NCI-H69 (cell line): ENCODE data around the gene SLC7A4.

Experiments used
- DNase-seq: peaks from one replicate; lab custom pipeline; 2025; lab: John Stamatoyannopoulos, UW

The SLC7A4 gene

DNA sequence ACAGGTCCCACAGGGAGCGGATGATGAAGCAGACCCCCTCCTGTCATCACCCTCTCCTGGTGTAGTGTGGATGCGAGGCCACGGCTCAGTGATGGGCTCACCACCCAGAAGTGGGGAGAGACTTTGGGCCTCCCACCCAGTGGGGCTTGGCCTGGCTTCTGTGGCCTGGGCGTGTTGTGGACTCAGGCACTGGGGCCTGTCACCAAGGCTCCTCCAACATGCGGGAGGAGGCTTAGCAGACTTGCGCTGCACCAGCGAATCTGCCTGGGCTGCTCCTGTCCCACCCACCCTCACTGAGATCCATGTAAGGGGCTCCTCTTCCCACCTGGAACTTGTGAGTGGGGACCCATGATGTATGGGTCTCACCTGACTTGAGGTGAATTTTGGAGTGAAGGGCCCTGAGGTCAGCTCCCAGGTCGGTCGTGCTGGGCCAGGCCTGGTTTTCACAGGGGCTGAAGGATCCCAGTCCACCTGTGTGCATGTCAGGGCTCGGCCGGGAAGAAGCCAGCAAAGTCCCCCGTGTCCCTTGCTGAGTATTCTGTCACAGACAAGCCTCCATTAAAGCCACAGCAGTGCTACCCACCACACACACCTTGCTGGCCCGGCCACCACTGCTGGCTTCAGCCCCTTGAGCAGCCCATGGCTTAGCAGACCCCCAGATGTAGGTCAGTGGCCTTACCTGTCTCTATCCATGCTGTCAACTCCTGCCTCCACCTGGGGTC lies 34.7 kb downstream of the SLC7A4 start:
- DNase-seq, result no peak

DNA sequence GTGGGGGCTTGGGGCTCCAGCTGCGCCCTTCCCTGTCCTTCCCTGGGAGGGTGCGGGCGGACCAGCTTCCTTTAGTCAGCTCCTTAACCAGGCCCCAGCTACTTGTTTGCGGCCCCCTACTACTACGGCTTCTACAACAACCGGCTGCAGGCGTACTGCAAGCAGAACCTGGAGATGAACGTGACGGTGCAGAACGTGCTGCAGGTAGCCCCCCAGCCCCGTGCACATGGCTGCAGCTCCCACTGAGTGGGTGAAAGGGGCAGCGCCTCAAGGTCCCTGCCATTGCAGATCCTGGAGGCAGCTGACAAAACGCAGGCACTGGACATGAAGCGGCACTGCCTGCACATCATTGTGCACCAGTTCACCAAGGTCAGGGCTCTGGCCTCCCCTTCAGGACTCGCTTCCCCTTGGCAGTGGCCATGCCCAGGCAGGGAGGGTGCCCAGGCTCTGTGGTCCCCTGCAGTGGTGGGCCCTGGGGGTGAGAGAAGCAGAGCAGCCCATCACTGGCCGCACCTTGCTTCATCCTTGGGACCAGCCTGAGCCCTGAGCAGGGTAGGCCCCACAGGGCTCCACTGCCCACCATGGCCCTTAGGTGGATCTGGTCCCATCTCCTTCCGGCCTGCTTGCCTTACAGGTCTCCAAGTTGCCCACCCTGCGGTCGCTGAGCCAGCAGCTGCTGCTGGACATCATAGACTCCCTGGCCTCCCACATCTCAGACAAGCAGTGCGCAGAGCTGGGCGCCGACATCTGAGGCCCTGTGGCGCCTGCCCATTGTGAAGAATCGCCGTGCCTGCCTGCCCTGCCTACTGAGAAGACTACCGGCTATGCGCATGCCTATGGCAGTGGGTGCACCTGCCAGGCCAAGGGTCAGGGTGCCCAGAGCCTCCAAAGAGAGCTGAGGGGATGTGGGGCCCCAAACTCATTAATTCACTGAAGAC lies 35.5 kb downstream of the SLC7A4 start:
- DNase-seq, result no peak

DNA sequence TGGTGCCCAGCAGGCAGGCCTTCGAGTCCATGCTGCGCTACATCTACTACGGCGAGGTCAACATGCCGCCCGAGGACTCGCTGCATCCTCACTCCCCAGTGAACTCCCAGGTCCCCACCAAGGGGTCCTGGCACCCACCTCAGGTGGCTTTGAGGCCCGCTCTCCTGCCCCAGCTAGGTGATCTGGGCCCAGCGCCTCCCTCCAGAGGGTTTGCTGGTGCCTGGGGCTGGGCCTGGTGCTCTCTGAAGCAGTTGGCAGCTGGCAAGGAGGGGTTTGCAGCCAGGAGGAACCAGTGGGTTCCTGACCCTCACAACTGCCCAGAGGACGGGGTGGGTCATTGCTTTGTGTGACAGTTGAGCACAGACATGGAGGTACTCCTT lies 36.3 kb downstream of the SLC7A4 start:
- DNase-seq, result no peak

DNA sequence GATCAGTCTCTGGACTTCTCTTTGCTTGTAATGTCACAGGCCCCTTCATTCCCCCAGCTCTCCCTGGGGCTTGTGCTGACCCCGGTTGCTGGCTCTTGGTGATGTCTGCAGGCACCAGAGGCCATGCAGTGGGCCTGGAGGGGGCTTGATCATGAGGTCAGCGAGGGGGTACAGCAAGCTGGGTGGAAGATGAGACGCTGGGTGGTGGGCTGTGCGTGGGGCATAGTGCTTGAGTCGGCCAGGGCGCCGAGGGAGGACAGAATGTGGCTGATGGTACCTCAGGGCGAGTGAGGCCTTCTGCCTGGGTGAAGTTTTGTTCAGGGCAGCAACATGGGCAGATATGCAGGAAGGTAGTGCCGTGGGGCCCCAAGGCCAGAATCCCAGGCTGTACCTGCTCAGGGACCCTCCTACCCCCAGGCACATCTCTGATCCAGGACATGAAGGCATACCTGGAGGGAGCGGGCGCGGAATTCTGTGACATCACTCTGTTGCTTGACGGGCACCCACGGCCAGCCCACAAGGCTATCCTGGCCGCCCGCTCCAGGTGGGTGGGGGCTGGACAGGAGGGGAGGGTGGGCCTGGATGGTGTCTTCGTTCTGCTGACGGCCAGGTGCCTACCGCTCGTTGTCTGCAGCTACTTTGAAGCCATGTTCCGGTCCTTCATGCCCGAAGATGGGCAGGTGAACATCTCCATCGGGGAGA lies 36.9 kb downstream of the SLC7A4 start:
- DNase-seq, result no peak

DNA sequence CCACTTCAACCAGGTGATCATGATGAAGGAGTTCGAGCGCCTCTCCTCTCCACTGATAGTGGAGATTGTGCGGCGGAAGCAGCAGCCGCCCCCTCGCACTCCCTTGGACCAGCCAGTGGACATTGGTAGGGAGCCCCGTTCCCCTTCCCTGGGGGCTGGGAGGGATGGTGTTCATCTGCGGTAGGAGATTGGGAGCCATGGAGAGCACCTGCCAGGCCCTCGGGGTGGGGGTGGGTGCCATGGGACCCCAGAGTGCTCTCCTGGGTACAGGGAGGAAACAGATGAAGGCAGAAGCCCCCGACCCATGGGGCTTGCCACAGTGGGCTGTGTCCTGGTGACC lies 37.5 kb downstream of the SLC7A4 start:
- no peak for DNase-seq

DNA sequence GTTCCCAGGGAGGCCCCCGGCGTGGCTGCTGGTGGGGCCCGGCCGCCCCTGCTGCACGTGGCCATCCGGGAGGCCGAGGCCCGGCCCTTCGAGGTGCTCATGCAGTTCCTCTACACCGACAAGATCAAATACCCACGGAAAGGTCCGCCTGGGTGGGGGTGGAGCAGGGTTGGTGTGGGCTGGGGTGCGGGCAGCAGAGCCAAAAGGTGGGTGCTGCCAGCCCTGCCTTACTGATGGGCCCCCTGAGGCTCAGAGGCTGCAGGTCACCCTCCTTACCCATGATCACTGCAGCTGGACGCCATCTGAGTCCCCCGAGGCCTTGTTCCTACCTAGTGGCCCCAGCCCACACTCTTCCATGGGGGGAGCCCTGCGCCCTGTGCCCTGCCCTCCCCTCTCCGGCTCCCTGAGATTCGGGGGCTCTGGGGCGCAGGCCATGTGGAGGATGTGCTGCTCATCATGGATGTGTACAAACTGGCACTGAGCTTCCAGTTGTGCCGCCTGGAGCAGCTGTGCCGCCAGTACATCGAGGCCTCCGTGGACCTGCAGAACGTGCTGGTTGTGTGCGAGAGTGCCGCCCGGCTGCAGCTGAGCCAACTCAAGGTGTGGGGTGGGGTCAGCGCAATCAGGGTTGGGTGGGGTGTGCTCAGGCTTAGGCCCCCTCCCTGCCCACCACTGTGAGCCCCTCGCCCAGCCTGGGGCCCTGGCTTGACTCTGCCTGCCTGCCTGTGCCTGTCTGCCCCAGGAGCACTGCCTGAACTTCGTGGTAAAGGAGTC lies 38.0 kb downstream of the SLC7A4 start:
- no peak for DNase-seq

DNA sequence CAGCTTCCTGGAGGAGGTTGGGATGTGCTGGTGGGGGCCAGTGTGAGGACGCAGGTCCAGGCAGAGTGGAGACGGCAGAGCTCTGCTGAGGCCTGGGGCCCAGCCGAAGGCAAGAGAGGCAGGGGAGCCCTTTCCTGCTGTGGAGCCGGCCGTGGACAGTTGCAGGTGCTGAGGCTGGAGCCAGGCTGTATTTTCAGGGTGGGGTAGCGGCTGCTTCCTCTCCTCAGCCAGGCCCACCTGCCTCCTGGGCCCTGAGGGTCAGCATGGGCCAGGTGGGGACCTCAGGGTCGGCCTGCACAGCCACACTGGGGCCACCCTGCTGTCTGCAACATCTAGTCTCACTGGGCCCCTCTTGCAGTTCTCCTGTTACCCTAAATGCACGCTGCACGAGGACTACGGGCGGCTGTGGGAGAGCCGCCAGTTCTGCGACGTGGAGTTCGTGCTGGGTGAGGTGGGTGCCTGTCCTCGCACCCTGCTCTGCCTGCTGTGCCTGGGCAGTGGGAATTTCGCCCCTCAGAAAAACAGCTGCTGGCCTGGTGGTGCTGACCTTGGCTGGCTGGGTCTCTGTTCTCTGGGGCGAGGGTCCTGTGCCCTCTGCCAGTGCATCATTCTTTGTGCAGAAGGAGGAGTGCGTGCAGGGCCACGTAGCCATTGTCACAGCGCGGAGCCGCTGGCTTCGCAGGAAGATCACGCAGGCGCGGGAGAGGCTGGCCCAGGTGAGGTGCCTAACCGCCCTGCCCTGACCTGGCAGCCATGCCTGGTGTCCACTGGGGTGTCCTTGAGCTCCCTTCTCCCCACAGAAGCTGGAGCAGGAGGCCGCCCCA lies 38.8 kb downstream of the SLC7A4 start:
- no peak for DNase-seq

DNA sequence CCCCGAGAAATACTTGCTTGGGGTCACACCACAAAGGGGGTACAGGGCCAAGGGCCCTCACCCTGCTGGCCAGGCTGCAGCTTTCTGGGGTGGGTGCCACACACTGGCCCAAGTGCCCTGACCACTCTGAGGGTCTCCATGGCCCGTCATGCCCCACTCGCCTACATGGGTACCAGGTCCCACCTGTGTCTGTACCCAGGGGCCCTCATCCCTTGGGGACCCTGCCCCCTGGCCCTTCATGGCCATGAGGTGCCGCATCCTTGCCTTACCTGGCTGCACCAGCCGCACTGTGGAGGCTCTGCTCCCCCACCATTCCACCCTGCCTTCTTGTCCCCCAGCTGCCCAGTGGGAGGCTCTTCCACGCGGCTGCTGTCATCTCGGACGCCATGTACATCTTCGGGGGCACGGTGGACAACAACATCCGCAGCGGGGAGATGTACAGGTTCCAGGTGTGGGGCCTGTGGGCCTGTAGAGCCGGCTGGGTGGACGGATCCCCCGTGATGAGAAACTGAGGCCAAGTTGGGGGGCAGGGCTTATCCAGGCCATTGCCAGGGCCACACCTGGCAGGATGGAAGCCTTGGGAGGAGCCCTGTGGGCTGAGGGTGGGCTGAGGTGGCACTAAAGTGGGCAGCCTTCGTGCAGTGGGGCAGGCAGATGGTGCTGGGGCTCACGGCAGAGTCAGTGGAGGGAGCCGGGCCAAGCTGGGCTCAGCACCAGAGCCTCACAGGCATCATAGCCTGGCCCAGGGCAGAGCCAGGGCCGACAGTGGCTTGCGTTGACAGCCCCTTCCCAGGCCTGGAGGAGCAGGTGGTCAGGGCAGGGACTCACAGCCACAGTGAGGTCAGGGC lies 39.7 kb downstream of the SLC7A4 start:
- DNase-seq, result no peak

DNA sequence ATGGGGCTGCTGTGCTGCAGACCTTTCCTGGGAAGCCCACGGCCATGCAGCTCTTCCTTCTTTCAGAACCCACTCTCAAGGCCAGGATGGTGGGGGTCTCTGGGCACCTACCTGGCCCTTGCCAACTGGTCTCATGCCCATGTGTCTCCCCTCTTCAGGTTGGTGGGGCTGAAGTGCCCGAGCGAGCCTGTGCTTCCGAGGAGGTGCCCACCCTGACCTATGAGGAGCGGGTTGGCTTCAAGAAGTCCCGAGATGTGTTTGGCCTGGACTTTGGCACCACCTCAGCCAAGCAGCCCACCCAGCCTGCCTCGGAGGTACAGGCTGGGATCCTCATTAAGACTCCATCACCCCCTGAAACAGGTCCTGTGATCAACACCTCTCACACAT lies 40.3 kb downstream of the SLC7A4 start:
- DNase-seq, result no peak

DNA sequence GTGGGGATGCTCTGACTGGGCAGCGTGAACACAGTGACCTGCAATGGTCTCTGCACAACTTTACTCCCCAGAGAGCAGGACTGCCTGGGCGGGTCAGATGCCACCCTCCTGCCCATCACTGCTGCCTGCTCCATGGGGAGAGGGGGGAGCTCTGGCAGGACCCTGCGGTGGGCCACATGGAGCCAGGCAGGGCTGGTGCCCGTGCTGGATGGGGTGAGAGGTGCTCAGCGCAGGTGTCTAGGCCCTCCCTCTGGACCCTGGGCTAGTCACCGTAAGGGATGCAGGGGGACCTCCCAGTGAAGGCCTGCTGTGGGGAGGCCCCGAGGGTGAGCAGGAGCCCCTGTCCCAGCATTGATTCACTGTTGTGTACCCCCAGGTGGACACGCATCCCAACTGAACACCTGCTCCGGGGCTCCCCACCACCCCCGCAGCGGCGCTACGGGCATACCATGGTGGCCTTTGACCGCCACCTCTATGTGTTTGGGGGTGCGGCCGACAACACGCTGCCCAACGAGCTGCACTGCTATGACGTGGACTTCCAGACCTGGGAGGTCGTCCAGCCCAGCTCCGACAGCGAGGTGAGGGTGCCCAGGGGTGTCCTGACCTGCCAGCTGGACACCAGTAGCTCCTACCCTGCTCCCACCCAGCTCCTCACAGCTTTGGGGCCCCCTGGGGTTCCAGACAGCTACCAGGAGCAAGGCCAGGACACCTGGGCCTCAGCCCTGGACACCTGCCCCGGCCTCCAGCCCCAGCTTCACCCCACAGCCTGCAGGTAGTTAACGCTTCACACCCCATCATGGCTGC lies 40.9 kb downstream of the SLC7A4 start:
- no peak for DNase-seq

DNA sequence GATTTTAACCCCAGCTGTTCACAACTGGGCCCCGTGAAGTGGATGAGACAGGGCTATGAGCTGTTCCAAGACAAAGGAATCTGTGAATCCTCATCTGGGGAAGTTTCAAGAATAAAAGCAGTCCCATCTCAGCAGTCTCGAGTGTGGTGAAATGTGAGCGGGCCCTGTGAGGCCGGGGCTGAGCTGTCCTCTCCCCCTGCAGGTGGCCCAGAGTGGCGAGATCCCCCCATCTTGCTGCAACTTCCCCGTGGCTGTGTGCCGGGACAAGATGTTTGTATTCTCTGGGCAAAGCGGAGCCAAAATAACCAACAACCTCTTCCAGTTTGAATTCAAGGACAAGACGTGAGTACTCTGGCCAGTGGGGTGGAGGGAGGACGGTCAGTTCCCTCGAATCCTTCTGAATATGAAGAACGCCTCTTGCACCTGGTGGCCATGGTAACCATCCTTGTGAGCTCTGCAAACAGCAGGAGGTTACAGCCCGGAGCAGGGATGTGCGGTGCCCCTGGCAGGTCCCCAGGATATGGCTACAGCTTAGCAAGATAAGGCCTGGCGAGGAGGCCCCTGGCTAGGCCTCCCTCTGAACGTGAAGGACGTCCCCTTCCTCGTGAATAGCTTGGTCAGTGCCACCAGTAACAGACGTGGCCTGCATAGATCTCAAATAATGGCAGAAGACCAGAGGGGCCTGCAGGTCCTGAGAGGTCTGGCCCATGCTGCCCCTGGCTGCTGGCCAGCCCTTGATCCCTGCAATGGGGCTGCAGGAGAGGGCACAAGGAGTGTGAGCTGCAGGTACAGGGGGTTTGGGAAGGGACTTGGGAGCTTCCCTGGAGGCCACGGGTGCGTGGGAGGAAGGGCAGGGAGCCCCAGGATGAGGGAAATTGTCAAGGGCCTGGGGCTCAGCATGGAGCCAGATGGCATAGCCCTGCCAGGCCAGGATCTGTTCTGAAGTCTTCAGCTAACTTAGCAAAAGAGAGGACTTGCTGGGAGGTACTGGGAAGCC lies 41.9 kb downstream of the SLC7A4 start:
- no peak for DNase-seq

DNA sequence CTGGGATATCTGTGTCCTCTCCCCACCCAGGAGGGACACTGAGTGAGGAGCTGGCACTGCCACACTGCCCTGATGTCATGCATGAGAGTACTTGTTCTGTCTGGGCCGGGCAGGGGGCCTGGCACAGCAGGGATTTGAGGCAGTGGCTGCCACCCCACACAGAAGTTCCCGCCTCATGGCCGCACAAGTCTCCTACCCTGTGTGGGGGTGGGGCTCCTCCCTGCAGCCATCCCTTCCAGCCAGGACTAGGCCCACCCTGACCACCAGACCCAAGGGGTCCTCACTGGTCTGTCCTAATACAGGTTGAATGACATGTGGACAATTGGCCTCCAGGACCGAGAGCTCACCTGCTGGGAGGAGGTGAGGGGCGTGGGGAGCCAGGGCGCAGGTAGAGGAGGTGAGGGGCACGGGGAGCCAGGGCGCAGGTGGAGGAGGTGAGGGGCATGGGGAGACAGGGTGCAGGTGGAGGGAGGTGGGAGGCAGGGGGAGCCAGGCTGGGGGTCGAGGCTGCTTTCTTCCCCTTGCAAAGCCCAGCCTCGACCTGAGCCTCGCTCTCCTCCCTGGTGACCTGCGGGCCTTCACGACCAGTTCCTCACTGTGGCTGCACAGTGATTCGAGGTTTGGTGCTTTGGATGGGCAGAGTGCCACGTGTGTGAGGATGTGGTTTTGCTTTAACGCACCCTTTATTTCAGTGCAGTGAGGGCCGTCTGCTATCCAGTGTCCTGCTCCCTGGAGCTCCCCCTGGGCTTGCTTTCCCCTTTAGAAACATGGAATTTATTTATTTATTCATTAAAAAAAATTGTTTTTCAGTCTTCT lies 42.8 kb downstream of the SLC7A4 start:
- DNase-seq, result no peak

DNA sequence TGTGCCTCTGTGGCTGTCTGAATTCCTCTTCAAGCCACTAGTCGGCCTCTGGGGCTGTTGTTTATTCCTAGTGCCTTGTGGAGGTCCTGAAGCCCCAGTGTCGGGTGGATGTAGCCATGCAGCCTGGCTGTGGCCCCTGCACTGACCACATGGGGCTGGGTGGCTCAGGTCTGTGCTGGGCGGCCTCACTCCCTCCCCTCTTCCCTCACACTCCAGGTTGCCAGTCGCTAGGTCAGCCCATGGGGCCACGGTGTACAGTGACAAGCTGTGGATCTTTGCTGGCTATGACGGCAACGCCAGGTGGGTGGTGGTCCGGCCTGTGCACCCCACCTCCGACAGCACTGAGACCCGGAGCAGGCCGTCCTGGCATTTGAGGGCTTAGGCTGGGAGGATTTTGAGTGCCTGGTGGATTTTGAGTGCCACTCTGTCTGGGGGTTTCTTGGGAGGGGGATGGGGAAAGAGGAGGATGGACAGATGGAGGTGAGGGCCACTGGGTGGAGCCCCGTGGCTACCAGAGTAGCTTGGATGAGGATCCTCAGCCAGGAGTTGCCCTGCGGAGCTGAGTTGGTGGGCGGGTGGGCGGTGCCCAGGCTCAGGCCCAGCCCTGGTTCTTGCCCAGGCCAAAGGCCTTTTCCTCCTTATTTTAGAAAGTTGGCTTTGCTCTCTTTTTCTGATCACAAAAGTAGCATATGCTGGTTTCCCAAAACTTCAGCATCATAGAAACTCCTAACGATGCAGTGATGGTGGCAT lies 43.6 kb downstream of the SLC7A4 start:
- DNase-seq, result no peak

DNA sequence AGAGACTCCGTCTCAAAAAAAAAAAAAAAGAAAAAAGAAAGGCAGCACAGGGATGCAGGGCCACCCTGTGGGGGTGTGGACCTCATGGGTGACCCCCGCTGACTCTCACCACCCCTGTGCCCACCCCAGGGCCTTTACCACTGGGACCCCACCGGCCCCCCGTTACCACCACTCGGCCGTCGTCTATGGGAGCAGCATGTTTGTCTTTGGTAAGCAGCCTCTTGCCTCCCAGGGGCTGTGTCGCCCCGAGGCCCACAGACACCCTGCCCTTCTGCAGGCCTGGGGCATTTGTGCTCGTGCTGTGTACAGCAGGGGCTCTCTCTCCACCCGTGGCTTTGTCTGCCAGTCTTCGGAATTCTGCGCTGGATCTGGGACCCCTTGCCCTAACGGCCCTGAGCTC lies 45.0 kb downstream of the SLC7A4 start:
- DNase-seq, result no peak

DNA sequence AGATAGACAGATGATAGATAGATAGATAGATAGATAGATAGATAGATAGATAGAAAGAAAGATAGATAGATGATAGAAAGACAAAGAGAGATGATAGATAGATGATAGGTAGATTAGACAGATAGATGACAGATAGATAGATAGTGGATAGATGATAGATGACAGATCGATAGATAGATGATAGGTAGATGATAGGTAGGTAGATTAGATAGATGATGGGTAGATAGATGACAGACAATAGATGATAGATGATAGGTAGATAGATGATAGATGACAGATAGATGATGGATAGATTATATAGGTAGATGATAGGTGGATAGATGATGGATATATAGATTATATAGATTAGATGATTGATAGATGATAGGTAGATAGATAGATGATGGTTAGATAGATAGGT lies 46.0 kb downstream of the SLC7A4 start:
- no peak for DNase-seq

DNA sequence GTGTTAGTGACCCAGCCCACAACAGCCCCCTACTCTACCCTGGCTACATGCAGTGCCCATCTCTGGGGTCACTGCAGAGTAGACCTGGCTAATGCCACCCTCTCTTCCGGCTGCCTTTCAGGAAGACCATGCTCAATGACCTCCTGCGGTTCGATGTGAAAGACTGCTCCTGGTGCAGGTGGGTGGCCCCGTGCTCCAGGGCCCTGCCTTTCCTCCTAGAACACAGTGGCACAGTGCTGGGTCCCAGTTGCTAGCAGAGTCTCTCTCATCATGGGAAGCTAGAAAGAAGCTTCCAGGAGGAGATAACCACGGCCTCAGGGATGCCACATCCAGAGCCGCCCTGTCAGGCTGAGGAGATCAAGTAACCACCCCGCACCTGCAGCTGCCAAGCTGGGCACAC lies 46.6 kb downstream of the SLC7A4 start:
- no peak for DNase-seq
